Neutrophil (primary cell): ENCODE results near the gene ACRV1.
"Not testable (repeated sequence)": the region's sequence is repeated elsewhere in the genome, so short reads cannot be mapped to it uniquely, and the experiment has no call there.

Experiments
- H3K27ac ChIP-seq: fragments of 200-600 bp; sonication (generic); 2 replicates; pipeline ENCODE4 v1.5.1; 2016; ENCODE audit warnings: mild to moderate bottlenecking, moderate library complexity
- H3K27me3 ChIP-seq: fragments of 200-600 bp; sonication (generic); 2 replicates; pipeline ENCODE4 v1.6.0; 2016; ENCODE audit warnings: mild to moderate bottlenecking
- H3K36me3 ChIP-seq: fragments of 200-600 bp; sonication (generic); 2 replicates; pipeline ENCODE4 v1.5.1; 2017
- H3K4me1 ChIP-seq, 2 experiments: fragments of 200-600 bp in 1 of 2; sonication (generic) in 1 of 2; 1 replicate in 1 of 2; 2 replicates in 1 of 2; pipeline versions ENCODE4 v1.5.1 to v1.6.1; 2013 to 2016; ENCODE audit warnings: low read depth in 1 of 2, low read length in 1 of 2, mild to moderate bottlenecking in 1 of 2, moderate library complexity in 1 of 2; ENCODE audit not compliant: control insufficient read depth in 1 of 2, insufficient read depth in 1 of 2
- H3K4me3 ChIP-seq, 2 experiments: fragments of 200-600 bp in 1 of 2; sonication (generic) in 1 of 2; 1 replicate in 1 of 2; 2 replicates in 1 of 2; pipeline ENCODE4 v1.5.1; 2013 to 2016; ENCODE audit warnings: low read depth in 1 of 2, low read length in 1 of 2, mild to moderate bottlenecking in 1 of 2, moderate library complexity in 1 of 2
- H3K9me3 ChIP-seq: fragments of 200-600 bp; sonication (generic); 2 replicates; pipeline ENCODE4 v1.5.1; 2016
- CTCF ChIP-seq: fragments of 200-600 bp; sonication (generic); IDR thresholded peaks from 2 replicates; pipeline ENCODE4 v1.5.1; 2016; ENCODE audit warnings: antibody characterized with exemption

The ACRV1 gene

DNA sequence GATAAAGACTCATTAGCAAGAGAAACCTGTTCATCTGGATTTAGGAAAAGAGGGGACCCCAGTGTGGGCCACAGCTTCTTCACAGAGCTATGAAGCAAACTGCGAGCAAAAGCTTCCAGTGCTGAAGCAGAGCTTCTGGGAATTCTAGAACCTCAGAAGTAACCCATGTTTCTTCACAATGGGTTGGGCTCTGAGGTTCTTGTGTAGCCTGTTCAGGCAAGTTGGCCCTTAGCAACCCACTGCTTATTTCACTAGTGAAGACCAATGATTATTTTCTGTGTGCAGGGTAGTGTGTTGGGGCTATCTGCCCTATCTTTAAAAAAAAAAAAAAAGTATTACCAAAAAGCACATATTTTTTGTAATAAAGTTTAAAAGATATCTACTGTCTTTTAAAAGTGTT lies at the start of gene ACRV1:
Gene ACRV1, minus strand, starts transcription at position 101 of the 400 bp plus-strand sequence. Its CDS starts 67 bp downstream, at position 34.
- H3K9me3 ChIP-seq = no peaks in the 10 kb centered on the region
- H3K27ac ChIP-seq = no peak within 1 kb of the TSS
- no peak for TF ChIP-seq CTCF
- no peaks in the 10 kb centered on the region for H3K4me1 ChIP-seq
- peaks cover 20% of the 10 kb centered on the region for H3K36me3 ChIP-seq
- no peak within 1 kb of the TSS for H3K4me3 ChIP-seq
- no peaks in the 10 kb centered on the region for H3K27me3 ChIP-seq

GRCh38 chr11:125728969-125729368 lies 48.3 kb upstream of the ACRV1 start:
- TF ChIP-seq CTCF = no peak
- H3K4me3 ChIP-seq = no peak overlapping the region

DNA sequence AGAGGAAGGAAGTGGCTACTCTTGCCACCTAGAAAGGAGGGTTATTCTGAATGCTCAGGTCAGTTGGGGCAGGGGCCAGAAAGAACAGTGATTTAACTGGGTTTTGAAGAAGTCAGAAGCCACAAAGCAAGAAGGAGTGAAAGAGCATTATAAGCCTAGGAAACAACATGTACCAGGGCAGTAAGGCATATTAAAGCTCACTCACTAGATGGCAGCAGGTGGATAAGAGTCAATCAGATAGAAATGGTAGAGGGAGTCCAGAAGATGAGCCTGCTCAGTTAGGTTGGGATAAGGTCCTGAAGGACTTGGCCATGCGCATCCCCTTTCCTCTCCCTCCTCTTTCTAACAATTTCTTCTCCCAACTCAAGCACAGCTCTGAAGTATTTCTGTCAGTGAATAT lies 43.5 kb upstream of the ACRV1 start:
- H3K36me3 ChIP-seq = no peaks in the 10 kb centered on the region
- no peak for TF ChIP-seq CTCF

More at GRCh38 chr11:125728969-125729368, 48.3 kb upstream of the ACRV1 start:
- Histone ChIP-seq H3K27ac (no peak overlapping the region), H3K27me3 (no peaks in the 10 kb centered on the region), H3K36me3 (no peaks in the 10 kb centered on the region), H3K4me1 (no peaks in the 10 kb centered on the region), H3K9me3 (no peaks in the 10 kb centered on the region)

DNA sequence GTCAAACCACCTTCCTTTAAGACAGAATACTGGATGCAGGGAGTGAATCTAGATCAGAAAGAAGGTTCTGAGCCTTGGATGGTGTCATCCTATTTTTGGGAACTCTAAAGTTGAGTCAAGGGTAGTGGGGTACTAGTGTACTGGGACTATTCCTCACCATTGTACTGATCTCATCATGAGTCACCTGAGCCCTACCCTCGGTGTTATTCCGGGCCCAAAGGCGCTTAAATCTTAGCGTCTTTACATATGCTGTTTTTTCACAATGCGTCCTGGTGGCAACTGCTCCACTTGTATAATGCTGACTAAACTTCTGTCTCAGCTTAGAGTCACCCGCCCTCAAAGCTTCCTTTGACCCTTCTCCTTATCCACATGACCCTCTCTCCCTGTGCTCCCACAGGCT lies 40.1 kb upstream of the ACRV1 start:
- Histone ChIP-seq H3K4me1 (no peaks in the 10 kb centered on the region), H3K27ac (no peak overlapping the region), H3K4me3 (no peak overlapping the region), H3K9me3 (no peaks in the 10 kb centered on the region), H3K36me3 (no peaks in the 10 kb centered on the region), H3K27me3 (no peaks in the 10 kb centered on the region)
- no peak for TF ChIP-seq CTCF

More for the DNA sequence above, 43.5 kb upstream of the ACRV1 start:
- Histone ChIP-seq H3K4me1 (no peaks in the 10 kb centered on the region), H3K9me3 (no peaks in the 10 kb centered on the region), H3K27ac (no peak overlapping the region), H3K4me3 (no peak overlapping the region), H3K27me3 (no peaks in the 10 kb centered on the region)

GRCh38 chr11:125704686-125705085 lies 24.0 kb upstream of the ACRV1 start:
- not testable (repeated sequence) for H3K27me3 ChIP-seq, H3K27ac ChIP-seq, H3K9me3 ChIP-seq, H3K4me1 ChIP-seq, H3K4me3 ChIP-seq, H3K36me3 ChIP-seq

GRCh38 chr11:125701858-125702621 lies 21.4 kb upstream of the ACRV1 start:
- H3K27me3 ChIP-seq = peaks cover 6% of the 10 kb centered on the region
- H3K4me1 ChIP-seq = no peaks in the 10 kb centered on the region
- no peaks in the 10 kb centered on the region for H3K36me3 ChIP-seq
- H3K27ac ChIP-seq = no peak overlapping the region
- no peak for TF ChIP-seq CTCF
- no peaks in the 10 kb centered on the region for H3K9me3 ChIP-seq
- no peak overlapping the region for H3K4me3 ChIP-seq
